SK-N-SH treated with all-trans-retinoic acid at 6 μM for 48 hours (cell line): ENCODE measurements around the gene NUDT4.
"Not testable (repeated sequence)": the region's sequence is repeated elsewhere in the genome, so short reads cannot be mapped to it uniquely, and the experiment has no call there.

Experiments used
- ARNTL ChIP-seq: fragments of 450-650 bp; formaldehyde crosslinking; IDR thresholded peaks from 2 replicates; pipeline ENCODE4 v1.5.0; 2020; ENCODE audit warnings: low read depth, mild to moderate bottlenecking, moderate library complexity, borderline replicate concordance
- CREB5 ChIP-seq: fragments of 250-450 bp; sonication (Bioruptor Pico); IDR thresholded peaks from 2 replicates; pipeline ENCODE4 v1.5.1; 2020; ENCODE audit warnings: low read depth, mild to moderate bottlenecking, moderate library complexity
- CSDC2 ChIP-seq: fragments of 250-450 bp; sonication (Bioruptor Pico); IDR thresholded peaks from 2 replicates; pipeline ENCODE4 v1.5.0; 2020; ENCODE audit warnings: mild to moderate bottlenecking, moderate library complexity
- ESRRG ChIP-seq: fragments of 250-450 bp; sonication (Bioruptor Pico); IDR thresholded peaks from 2 replicates; pipeline ENCODE4 v1.6.1; 2021; ENCODE audit warnings: mild to moderate bottlenecking
- PATZ1 ChIP-seq: fragments of 250-450 bp; sonication (Bioruptor Pico); IDR thresholded peaks from 2 replicates; pipeline ENCODE4 v1.8.0; 2020; ENCODE audit warnings: mild to moderate bottlenecking, moderate library complexity, borderline replicate concordance
- PPARA ChIP-seq: fragments of 250-450 bp; sonication (Bioruptor Pico); IDR thresholded peaks from 2 replicates; pipeline ENCODE4 v1.5.0; 2020; ENCODE audit warnings: mild to moderate bottlenecking, borderline replicate concordance
- SNAI2 ChIP-seq: fragments of 250-450 bp; sonication (Bioruptor Pico); IDR thresholded peaks from 2 replicates; pipeline ENCODE4 v1.5.0; 2020; ENCODE audit warnings: mild to moderate bottlenecking, moderate library complexity
- TOX ChIP-seq: fragments of 250-450 bp; sonication (Bioruptor Pico); IDR thresholded peaks from 2 replicates; pipeline ENCODE4 v1.8.0; 2021; ENCODE audit warnings: mild to moderate bottlenecking, moderate library complexity, borderline replicate concordance

GRCh38 chr12:93399183-93399863, 21.6 kb downstream of the NUDT4 start:
- not testable (repeated sequence) for TF ChIP-seq CREB5 (CRISPR knock-in tag); TOX; PPARA (CRISPR knock-in tag); PATZ1; ARNTL (CRISPR knock-in tag); ESRRG; SNAI2; CSDC2 (CRISPR knock-in tag)
